Skeletal muscle satellite cell (primary cell): ENCODE measurements around the gene BMP2K.
A peak's percentile ranks its signal among the peaks of the same experiment; 100 is the strongest.

Source experiments
- H3K27me3 ChIP-seq: 2 replicates; pipeline ENCODE4 v1.7.0; 2013; ENCODE audit warnings: low read length; ENCODE audit not compliant: control insufficient read depth, insufficient read depth
- H3K36me3 ChIP-seq: 2 replicates; pipeline ENCODE4 v1.7.0; 2013; ENCODE audit warnings: mild to moderate bottlenecking, control low read depth, low read length; ENCODE audit not compliant: insufficient read depth
- H3K4me1 ChIP-seq: 2 replicates; pipeline ENCODE4 v1.7.0; 2013; ENCODE audit warnings: low read length; ENCODE audit not compliant: control insufficient read depth, insufficient read depth
- H3K4me2 ChIP-seq: 2 replicates; pipeline ENCODE4 v1.7.0; 2013; ENCODE audit warnings: mild to moderate bottlenecking, low read length
- H3K4me3 ChIP-seq: 2 replicates; pipeline ENCODE4 v1.7.0; 2013; ENCODE audit warnings: low read length
- H3K9ac ChIP-seq: 2 replicates; pipeline ENCODE4 v1.7.0; 2013; ENCODE audit warnings: mild to moderate bottlenecking, low read depth, low read length, moderate library complexity
- H3K9me3 ChIP-seq: replicated peaks from 2 replicates; pipeline ENCODE4 v1.7.0; 2013; ENCODE audit warnings: mild to moderate bottlenecking, control low read depth, low read length

BMP2K gene

DNA sequence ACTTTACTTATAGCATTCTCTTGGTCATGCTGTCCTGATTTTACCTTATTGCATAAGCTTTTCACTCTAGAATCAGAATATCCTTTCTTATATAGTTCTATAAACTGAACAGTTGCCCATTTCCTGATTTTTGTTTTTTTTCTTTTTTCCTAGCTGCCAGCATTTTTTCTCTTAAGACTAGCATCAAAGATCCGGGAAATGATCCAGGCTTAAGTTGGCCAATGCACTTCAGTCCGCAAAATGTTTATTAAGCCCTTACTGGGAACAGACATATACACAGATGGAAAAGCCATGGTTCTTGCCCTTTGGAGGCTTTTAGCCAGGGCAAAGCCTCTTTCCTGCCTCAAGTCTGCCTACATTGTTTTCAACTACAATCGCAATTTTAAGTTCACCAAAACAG is 10.1 kb upstream of the BMP2K start:
- H3K27me3 ChIP-seq: no peaks in the 10 kb centered on the region
- H3K4me3 ChIP-seq: no peak overlapping the region
- H3K9me3 ChIP-seq: no peaks in the 10 kb centered on the region
- no peaks in the 10 kb centered on the region for H3K36me3 ChIP-seq
- peaks cover 28% of the 10 kb centered on the region for H3K4me1 ChIP-seq
- H3K4me2 ChIP-seq: no peak overlapping the region
- no peak overlapping the region for H3K9ac ChIP-seq

DNA sequence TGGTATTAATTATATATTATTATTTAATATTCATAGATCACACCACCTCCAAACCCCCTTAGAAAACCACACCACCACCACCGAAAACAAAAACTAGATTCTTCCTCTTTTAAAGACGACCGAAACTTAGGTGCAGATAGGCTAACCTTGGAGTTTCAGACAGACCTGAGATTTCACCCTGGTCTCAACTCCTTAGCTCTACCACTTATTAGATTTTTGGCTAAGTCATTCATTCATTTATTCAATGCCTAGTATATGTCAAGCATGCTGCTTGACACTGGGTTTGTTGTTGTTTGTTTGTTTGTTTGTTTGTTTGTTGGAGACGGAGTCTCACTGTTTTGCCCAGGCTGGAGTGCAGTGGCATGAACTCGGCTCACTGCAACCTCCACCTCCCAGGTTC is 9.5 kb upstream of the BMP2K start:
- H3K36me3 ChIP-seq: no peaks in the 10 kb centered on the region
- H3K27me3 ChIP-seq: no peaks in the 10 kb centered on the region
- H3K4me2 ChIP-seq: no peak overlapping the region
- H3K4me3 ChIP-seq: no peak overlapping the region
- no peaks in the 10 kb centered on the region for H3K9me3 ChIP-seq
- H3K4me1 ChIP-seq: peaks cover 28% of the 10 kb centered on the region
- no peak overlapping the region for H3K9ac ChIP-seq

DNA sequence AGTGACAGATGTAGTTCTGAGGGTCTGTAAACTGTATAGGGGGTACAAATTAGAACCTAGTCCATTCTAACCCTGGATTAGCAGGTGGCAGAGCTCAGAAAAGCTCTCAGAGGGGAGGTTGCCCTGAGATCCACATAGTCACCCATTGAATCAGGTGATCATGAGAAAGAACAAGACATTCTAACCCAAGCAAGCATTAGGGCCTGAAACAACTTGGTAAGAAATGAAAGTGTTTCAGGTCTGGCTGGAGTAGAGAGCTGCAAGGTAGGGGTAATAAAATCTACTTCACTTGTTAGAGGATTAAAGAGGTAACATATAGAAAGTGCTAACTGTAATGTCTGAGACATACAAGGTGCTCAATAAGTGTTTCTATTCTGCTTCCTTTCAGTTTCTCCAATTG is 8.8 kb upstream of the BMP2K start:
- peaks cover 28% of the 10 kb centered on the region for H3K4me1 ChIP-seq
- H3K9ac ChIP-seq: no peak overlapping the region
- H3K4me3 ChIP-seq: no peak overlapping the region
- no peaks in the 10 kb centered on the region for H3K9me3 ChIP-seq
- no peaks in the 10 kb centered on the region for H3K27me3 ChIP-seq
- H3K4me2 ChIP-seq: no peak overlapping the region
- no peaks in the 10 kb centered on the region for H3K36me3 ChIP-seq

DNA sequence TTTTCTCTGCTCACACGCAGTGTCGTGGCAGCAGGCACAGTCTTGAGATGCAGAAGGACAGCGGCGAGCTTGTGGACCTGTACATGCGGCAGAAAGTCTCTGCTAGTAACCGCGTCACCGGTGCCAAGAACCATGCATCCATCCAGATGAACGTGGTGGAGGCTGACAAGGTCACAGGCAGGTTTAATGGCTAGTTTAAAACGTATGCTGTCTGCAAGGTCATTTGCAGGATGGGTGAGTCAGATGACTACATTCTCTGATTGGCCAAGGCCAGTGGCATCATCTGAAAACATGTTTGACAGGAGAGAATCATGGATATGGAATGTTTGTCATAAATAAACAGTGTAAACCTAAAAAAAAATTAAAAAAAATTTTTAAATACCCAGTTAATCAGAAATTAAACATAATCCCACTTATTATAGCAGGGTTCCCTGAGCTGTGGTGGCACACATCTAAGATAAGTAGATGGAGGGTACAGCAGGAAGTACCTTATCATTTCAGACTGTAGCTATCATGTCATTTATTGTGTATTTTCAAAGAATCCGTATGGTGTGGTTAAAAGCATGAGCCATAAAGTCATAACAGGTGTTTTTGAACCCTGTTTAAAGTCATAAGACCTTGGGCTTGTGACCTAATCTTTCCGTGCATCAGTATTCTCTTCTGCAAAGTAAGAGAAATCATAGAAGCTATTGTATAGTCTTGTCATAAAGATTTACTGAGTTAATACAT is 7.5 kb upstream of the BMP2K start:
- Histone ChIP-seq H3K4me3 (no peak overlapping the region), H3K36me3 (no peaks in the 10 kb centered on the region), H3K27me3 (no peaks in the 10 kb centered on the region), H3K4me1 (peaks cover 28% of the 10 kb centered on the region), H3K4me2 (no peak overlapping the region), H3K9me3 (no peaks in the 10 kb centered on the region), H3K9ac (no peak overlapping the region)

DNA sequence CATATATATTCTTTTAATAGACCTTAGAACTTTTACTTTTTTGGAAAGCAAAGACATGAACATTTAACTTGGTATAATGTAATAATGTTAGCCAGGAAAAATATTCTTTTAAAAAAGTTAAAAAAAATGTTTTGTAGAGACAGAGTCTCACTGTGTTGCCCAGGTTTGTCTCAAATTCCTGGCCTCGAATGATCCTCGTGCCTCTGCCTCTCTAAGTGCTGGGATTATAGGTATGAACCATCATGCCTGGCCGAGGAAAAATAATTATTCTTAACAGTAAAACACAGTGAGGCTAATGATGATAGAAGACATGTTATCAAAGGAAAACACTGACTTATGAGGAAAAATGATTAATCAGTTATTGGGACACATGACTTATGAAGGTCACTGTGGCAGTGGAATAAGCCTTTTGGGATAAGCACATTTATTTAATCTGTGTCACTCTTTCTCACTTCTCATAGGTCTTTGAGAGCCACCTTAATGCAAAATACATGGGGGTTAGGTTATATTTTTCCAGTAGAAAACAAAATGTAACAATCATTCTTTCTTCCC is 6.0 kb upstream of the BMP2K start:
- H3K36me3 ChIP-seq: no peaks in the 10 kb centered on the region
- H3K9me3 ChIP-seq: no peaks in the 10 kb centered on the region
- H3K4me3 ChIP-seq: no peak overlapping the region
- peaks cover 26% of the 10 kb centered on the region for H3K4me1 ChIP-seq
- H3K9ac ChIP-seq: no peak overlapping the region
- H3K27me3 ChIP-seq: no peaks in the 10 kb centered on the region
- H3K4me2 ChIP-seq: no peak overlapping the region

DNA sequence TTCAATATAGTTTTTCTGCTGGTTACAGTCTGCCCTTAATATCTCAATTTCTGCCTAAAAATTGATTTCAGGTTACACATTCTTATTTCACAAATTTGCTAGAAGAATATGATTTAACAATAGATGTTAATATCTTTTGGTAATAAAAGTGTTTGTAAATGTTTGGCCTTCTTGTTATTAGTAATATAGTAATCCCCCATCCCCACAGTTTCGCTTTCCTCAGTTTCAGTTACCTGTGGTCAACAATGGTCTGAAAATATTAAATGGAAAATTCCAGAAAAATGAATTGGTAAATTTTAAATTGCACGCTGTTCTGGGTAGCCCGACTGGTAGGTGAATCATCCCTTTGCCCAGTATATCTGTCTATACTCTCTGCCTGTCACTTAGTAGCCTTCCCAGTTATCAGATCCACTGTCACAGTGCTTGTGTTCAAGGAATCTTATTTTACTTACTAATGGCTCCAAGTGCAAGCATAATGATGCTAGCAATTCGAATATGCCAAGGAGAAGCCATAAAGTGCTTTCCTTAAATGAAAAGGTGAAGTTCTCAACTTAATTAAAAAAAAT is 3.5 kb upstream of the BMP2K start:
- Histone ChIP-seq H3K4me3 (no peak overlapping the region), H3K9me3 (no peaks in the 10 kb centered on the region), H3K9ac (no peak overlapping the region), H3K4me1 (peaks cover 25% of the 10 kb centered on the region), H3K4me2 (no peak overlapping the region), H3K27me3 (no peaks in the 10 kb centered on the region), H3K36me3 (no peaks in the 10 kb centered on the region)

DNA sequence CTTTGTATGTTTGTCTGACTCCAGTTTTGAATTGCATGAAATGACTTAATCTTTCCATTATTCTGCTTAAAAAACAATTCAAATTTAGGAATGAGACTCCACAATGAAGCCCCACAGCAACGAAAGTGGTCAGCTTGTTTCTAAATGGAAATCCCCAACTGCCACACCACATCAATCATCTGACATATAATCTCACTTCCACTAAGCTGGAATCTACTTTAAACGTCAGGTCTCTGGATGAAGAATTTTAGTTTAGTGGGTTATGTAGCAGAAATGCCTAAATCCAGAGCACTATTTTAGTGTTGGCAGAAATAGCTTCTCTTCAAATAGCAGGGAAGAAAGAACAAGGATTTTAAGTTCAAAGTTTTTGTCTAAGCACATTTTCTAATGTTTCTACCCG is 1.7 kb upstream of the BMP2K start:
- Histone ChIP-seq H3K9ac (no peak overlapping the region), H3K4me1 (peaks cover 34% of the 10 kb centered on the region), H3K36me3 (no peaks in the 10 kb centered on the region), H3K4me3 (no peak overlapping the region), H3K9me3 (no peaks in the 10 kb centered on the region), H3K4me2 (no peak overlapping the region), H3K27me3 (no peaks in the 10 kb centered on the region)

DNA sequence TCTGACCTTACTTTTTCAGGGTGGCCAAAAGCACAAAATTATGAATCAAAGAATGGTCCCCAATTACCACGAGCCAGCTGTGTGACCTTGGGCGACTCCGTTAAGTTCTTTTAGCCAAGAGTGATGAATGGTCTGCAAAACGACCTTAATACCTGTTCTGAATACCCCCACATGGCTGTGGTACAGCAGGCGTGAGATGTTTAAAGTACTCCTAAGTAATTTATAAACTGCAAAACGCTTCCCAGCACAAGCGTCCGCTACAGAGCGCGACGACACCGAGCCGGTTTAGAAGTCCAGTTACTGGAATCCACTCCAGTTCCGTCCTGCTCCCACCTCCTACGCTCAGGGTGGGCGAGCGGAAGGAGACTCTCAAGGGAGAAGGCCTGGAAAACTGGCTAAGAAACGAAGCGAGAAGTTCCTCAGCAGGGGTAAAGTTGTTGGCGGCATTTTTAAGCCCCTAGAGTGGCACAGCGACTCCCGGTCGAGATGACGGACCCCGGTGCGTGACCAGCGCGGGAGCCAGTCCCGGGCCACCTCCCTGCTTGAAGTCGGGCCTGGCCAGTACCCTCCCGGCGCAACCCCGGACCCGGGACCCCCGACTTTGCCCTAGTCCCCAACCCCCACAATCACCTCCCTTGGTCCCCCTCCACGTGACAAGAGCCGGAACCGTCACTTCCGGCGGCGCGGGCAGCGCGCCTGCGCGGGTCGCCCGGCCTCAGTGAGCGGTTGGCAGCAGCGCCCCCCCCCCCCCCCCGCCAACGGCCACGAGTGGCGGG is 659 bp upstream of the BMP2K start:
- H3K27me3 ChIP-seq: no peaks in the 10 kb centered on the region
- peak overlapping the region; percentile 93 for H3K4me2 ChIP-seq
- peak overlapping the region; percentile 97 for H3K9ac ChIP-seq
- no peaks in the 10 kb centered on the region for H3K36me3 ChIP-seq
- no peaks in the 10 kb centered on the region for H3K9me3 ChIP-seq
- peak overlapping the region; percentile 82 for H3K4me3 ChIP-seq
- peaks cover 27% of the 10 kb centered on the region for H3K4me1 ChIP-seq

DNA sequence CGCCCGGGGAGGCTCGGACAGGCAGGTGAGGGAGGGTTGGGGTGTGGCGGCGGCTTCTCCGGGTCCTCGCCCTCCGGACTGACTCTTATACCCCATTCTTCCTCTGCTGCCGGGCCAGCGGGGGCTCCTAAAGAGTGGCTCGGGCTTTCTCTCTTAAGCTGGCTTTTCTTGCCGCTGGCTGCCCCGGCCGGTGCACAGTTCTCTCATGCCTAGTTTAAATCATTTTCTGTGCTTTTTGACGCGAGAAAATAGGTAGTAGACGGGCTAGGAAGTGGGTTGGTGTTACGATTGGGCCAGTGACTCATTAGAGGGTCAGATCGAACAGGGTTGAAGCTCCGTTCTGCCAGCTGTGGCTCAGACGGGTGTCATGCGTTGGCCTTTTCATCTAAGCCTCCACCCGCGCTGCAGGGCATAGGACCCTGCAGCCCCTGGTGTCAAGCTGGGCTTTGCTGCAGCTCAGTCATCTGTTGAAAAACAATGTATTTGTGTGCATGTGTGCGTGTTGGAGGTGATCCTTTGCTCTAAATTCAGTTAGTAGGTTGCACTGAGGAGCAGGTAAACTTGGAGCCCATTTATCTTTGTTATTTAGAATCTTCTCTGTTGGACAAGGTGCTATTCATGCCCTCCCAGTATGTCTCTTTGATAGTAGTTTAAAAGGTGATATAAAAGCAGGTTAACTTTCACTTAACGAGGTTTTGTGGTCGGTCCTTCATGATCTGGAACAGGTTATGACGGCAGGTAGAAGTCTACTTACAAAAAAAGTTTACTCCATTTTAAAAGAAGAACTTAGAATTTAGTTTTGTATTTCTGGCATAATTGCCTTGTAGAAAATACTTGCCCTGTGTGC is 802 bp downstream of the BMP2K start:
- peak overlapping the region; percentile 82 for H3K4me3 ChIP-seq
- no peaks in the 10 kb centered on the region for H3K27me3 ChIP-seq
- peaks cover 27% of the 10 kb centered on the region for H3K4me1 ChIP-seq
- no peaks in the 10 kb centered on the region for H3K9me3 ChIP-seq
- peak overlapping the region; percentile 97 for H3K9ac ChIP-seq
- H3K36me3 ChIP-seq: no peaks in the 10 kb centered on the region
- H3K4me2 ChIP-seq: peak overlapping the region; percentile 93

DNA sequence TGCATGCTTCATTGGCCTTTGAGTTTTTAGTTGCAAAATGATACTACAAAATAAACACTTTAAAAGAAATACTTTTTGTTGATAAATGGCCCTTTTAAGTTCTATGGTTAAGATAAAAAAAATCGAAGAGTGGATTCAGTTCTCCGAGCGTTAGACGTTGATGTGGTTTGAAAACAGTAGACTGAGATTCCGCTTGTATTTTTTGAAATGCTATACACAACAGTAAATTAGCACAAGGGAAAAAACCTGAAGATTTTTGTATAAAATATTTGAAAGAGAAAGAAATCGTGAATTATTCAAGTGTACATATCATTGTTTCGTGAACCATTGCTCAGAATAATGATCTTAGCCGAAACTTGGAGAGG is 1.4 kb downstream of the BMP2K start:
- no peaks in the 10 kb centered on the region for H3K27me3 ChIP-seq
- peak overlapping the region; percentile 97 for H3K9ac ChIP-seq
- H3K4me1 ChIP-seq: peaks cover 27% of the 10 kb centered on the region
- peak overlapping the region; percentile 93 for H3K4me2 ChIP-seq
- peak overlapping the region; percentile 82 for H3K4me3 ChIP-seq
- H3K9me3 ChIP-seq: no peaks in the 10 kb centered on the region
- H3K36me3 ChIP-seq: no peaks in the 10 kb centered on the region

DNA sequence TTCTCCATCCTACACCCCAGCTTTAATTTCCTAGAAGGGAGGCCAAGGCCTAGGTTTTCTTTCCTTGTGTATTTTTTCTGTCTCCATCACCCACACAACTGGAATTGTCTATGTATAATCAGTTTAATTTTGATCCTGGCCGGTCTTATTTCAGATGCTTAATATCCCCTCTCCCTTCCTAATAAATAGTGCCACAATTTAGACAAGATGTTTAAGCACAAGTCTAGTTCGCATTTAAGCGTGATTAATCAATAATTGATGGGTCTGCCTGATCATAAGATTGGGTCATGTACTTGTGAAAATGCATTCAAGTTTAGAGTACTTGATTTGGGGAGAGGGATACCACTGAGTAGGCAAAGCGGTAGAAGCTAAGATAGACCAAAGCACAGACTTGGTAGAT is 2.4 kb downstream of the BMP2K start:
- H3K4me2 ChIP-seq: peak overlapping the region; percentile 93
- H3K9ac ChIP-seq: no peak overlapping the region
- no peaks in the 10 kb centered on the region for H3K36me3 ChIP-seq
- no peaks in the 10 kb centered on the region for H3K27me3 ChIP-seq
- H3K4me1 ChIP-seq: peaks cover 27% of the 10 kb centered on the region
- H3K9me3 ChIP-seq: no peaks in the 10 kb centered on the region
- H3K4me3 ChIP-seq: peak overlapping the region; percentile 18
